Fibroblast of villous mesenchyme (primary cell): ENCODE results near the gene CTNNA1. TPM values are rescaled to one million over a fixed set of nuclear protein-coding genes. Genes with fewer than 3 reads are reported as not detected.
A peak's percentile ranks its signal among the peaks of the same experiment; 100 is the strongest.

Experiments used
- DNase-seq: peaks from one replicate; pipeline ENCODE4 v3.0.0-alpha.2; 2010; ENCODE audit warnings: low read depth
- H3K4me3 ChIP-seq: 2 replicates; pipeline ENCODE4 v1.5.1; 2011; ENCODE audit warnings: low read depth, mild to moderate bottlenecking, low read length
- CTCF ChIP-seq: IDR thresholded peaks from 2 replicates; pipeline ENCODE4 v1.5.1; 2012; ENCODE audit warnings: low read depth, mild to moderate bottlenecking, low read length; ENCODE audit not compliant: insufficient read depth
- total RNA-seq: library from RNA; depleted of rRNA; stranded (reverse); fragments of >200 nt; gene quantifications from 2 replicates; pipeline ENCODE4 v1.2.3, GENCODE V29; 2012

The CTNNA1 gene
- total RNA-seq, 1 donor: 461 TPM

- no peak for DNase-seq
- TF ChIP-seq CTCF: no peak
- no peak overlapping the region for H3K4me3 ChIP-seq
Measured at GRCh38 chr5:138869038-138869437, 115.8 kb downstream of the CTNNA1 start.

- DNase-seq: peak; percentile 30
- no peak for TF ChIP-seq CTCF
- no peak overlapping the region for H3K4me3 ChIP-seq
Measured at GRCh38 chr5:138869763-138870500, 116.7 kb downstream of the CTNNA1 start.

GRCh38 chr5:138870611-138871010 lies 117.4 kb downstream of the CTNNA1 start:
- TF ChIP-seq CTCF: no peak
- H3K4me3 ChIP-seq: no peak overlapping the region
- DNase-seq: no peak

- no peak overlapping the region for H3K4me3 ChIP-seq
- no peak for DNase-seq
- TF ChIP-seq CTCF: no peak
Measured at GRCh38 chr5:138872841-138873465, 119.7 kb downstream of the CTNNA1 start.

GRCh38 chr5:138873466-138874221 lies 120.4 kb downstream of the CTNNA1 start:
- TF ChIP-seq CTCF: no peak
- DNase-seq: no peak
- H3K4me3 ChIP-seq: no peak overlapping the region

GRCh38 chr5:138874241-138874640 lies 121.0 kb downstream of the CTNNA1 start:
- H3K4me3 ChIP-seq: peak overlapping the region; percentile 40
- DNase-seq: no peak
- TF ChIP-seq CTCF: no peak
